SK-N-SH (cell line): ENCODE results near the gene PDE8A.

ENCODE experiments used
- CTCF ChIP-seq: fragments of 200-600 bp; sonication (generic); IDR thresholded peaks from 2 replicates; pipeline ENCODE4 v1.6.1; 2017; ENCODE audit warnings: antibody characterized with exemption, mild to moderate bottlenecking, moderate library complexity
- EP300 ChIP-seq, 2 experiments: IDR thresholded peaks; 2 replicates each; pipeline versions ENCODE4 v1.4.0 to v1.6.1; 2012; ENCODE audit warnings: borderline replicate concordance in 1 of 2, low read depth in 1 of 2, low read length in 1 of 2
- MAX ChIP-seq: IDR thresholded peaks from 2 replicates; pipeline ENCODE4 v1.4.0; 2012; ENCODE audit warnings: low read depth
- PBX3 ChIP-seq: IDR thresholded peaks from 2 replicates; pipeline ENCODE4; 2012
- POLR2AphosphoS5 ChIP-seq: IDR thresholded peaks from 2 replicates; pipeline ENCODE4 v1.6.1; 2012; ENCODE audit warnings: low read depth, low read length
- RAD21 ChIP-seq: IDR thresholded peaks from 2 replicates; pipeline ENCODE4 v1.6.1; 2012; ENCODE audit warnings: mild to moderate bottlenecking, low read length
- RCOR1 ChIP-seq: fragments of 150-350 bp; IDR thresholded peaks from 2 replicates; pipeline ENCODE4 v1.6.1; 2017; ENCODE audit warnings: antibody characterized with exemption, low read length
- REST ChIP-seq: IDR thresholded peaks from 2 replicates; pipeline ENCODE4 v1.6.1; 2012; ENCODE audit warnings: mild to moderate bottlenecking, low read depth, low read length, moderate library complexity
- RFX5 ChIP-seq: IDR thresholded peaks from 2 replicates; pipeline ENCODE4 v1.6.1; 2012; ENCODE audit warnings: mild to moderate bottlenecking, improper control_type of control experiment, low read length
- TAF1 ChIP-seq: IDR thresholded peaks from 2 replicates; pipeline ENCODE4 v1.6.1; 2012; ENCODE audit warnings: low read depth, mild to moderate bottlenecking, low read length, moderate library complexity, borderline replicate concordance
- YY1 ChIP-seq: IDR thresholded peaks from 2 replicates; pipeline ENCODE4 v1.4.0; 2012; ENCODE audit warnings: low read depth, mild to moderate bottlenecking

GRCh38 chr15:84976746-84977345, 4.8 kb upstream of the PDE8A start:
- TF ChIP-seq REST (no peak), CTCF (no peak), RAD21 (no peak), MAX (no peak), EP300 (IDR thresholded peaks at IDR 0.05; ENCODE audit: borderline replicate concordance in 1 of 2, low read depth in 1 of 2, low read length in 1 of 2) (no peak), RFX5 (no peak), PBX3 (no peak), RCOR1 (no peak), TAF1 (no peak), POLR2AphosphoS5 (no peak), YY1 (no peak)
